Lung (tissue), 12 donors: ENCODE results near the gene DNAL4. TPM values are rescaled to one million over a fixed set of nuclear protein-coding genes. Genes with fewer than 3 reads are reported as not detected.
A peak's percentile ranks its signal among the peaks of the same experiment; 100 is the strongest.

ENCODE experiments used
- ATAC-seq: fragments of 200-7000 bp; cut with Tn5 transposase; one replicate; pipeline ENCODE4 v1.9.1; 2020; ENCODE audit warnings: moderate number of reproducible peaks; ENCODE audit not compliant: insufficient read depth, low FRiP score
- DNase-seq, 3 donors: peaks; one replicate each; pipeline ENCODE4 v3.0.0-alpha.2; 2013 to 2017
- H3K27ac ChIP-seq, 2 donors: one replicate each; pipeline ENCODE4 v1.5.1; 2013; ENCODE audit warnings: mild to moderate bottlenecking in 2 of 2, moderate library complexity in 2 of 2, control low read depth in 1 of 2, inconsistent platforms in 1 of 2, low read depth in 1 of 2, low read length in 1 of 2
- H3K27me3 ChIP-seq, 3 donors: one replicate each; pipeline ENCODE4 v1.5.1; 2013; ENCODE audit warnings: low read length in 2 of 3; ENCODE audit not compliant: control insufficient read depth in 3 of 3, insufficient read depth in 3 of 3
- H3K36me3 ChIP-seq, 4 donors: one replicate each; pipeline ENCODE4 v1.5.1; 2013; ENCODE audit warnings: low read length in 4 of 4, mild to moderate bottlenecking in 1 of 4, moderate library complexity in 1 of 4; ENCODE audit not compliant: control insufficient read depth in 4 of 4, insufficient read depth in 4 of 4
- H3K4me1 ChIP-seq, 5 donors: one replicate each; pipeline ENCODE4 v1.5.1; 2013; ENCODE audit warnings: low read length in 5 of 5, mild to moderate bottlenecking in 2 of 5, moderate library complexity in 1 of 5; ENCODE audit not compliant: control insufficient read depth in 5 of 5, insufficient read depth in 5 of 5
- H3K4me3 ChIP-seq: one replicate; pipeline ENCODE4 v1.5.1; 2013; ENCODE audit warnings: mild to moderate bottlenecking, control low read depth, moderate library complexity
- H3K9ac ChIP-seq, 2 donors: one replicate each; pipeline ENCODE4 v1.5.1; 2013; ENCODE audit warnings: low read length in 2 of 2, control low read depth in 1 of 2; ENCODE audit not compliant: insufficient read depth in 1 of 2
- H3K9me3 ChIP-seq, 4 donors: one replicate each; pipeline ENCODE4 v1.5.1; 2013; ENCODE audit warnings: low read length in 3 of 4, mild to moderate bottlenecking in 1 of 4, moderate library complexity in 1 of 4; ENCODE audit not compliant: control insufficient read depth in 4 of 4, insufficient read depth in 3 of 4
- WGBS, 2 donors: extraction: QIAGEN DNeasy Blood & Tissue Kit; methylation state at CpG; one replicate each; pipeline ENCODE4 v1.1.7; 2013; 5-methylcytosine and 5-hydroxymethylcytosine counted together
- polyA plus RNA-seq, 2 donors: library from polyadenylated mRNA; stranded (reverse); fragments of 200-250 nt; gene quantifications; one replicate each; pipeline ENCODE4 v1.2.1, GENCODE V29; 2013
- total RNA-seq, 2 donors: library from RNA; depleted of rRNA in 1 of 2; stranded (reverse); fragments of >200 nt in 1 of 2; gene quantifications; one replicate each; pipeline ENCODE4 v1.2.1, GENCODE V29; 2014 to 2021
- TF ChIP-seq, protein P1 (sequence below): IDR thresholded peaks from 2 replicates; pipeline ENCODE4 v1.5.1; 2012; ENCODE audit warnings: mild to moderate bottlenecking; ENCODE audit errors: control extremely low read depth, extremely low read depth
- donor health status: control.
- donor health status: control.
- donor health status: Bipolar disorder and iron deficiency.
- donor health status: healthy.
- donor health status: DM: yes; HTN: yes; CAD: no.

Gene DNAL4
- total and polyA plus RNA-seq, 4 donors = 22.2 to 29.0 (median 26.3) TPM

GRCh38 chr22:38761202-38762162 lies 32.5 kb downstream of the DNAL4 start:
- ATAC-seq = no peak
- DNase-seq = no peak
- WGBS, 2 donors = 70 to 81% methylated on average over 20 of the region's 20 CpGs
- H3K27ac ChIP-seq = no peak overlapping the region
- H3K27me3 ChIP-seq = no peaks in the 10 kb centered on the region
- H3K36me3 ChIP-seq = no peaks in the 10 kb centered on the region
- TF ChIP-seq, protein P1, sequence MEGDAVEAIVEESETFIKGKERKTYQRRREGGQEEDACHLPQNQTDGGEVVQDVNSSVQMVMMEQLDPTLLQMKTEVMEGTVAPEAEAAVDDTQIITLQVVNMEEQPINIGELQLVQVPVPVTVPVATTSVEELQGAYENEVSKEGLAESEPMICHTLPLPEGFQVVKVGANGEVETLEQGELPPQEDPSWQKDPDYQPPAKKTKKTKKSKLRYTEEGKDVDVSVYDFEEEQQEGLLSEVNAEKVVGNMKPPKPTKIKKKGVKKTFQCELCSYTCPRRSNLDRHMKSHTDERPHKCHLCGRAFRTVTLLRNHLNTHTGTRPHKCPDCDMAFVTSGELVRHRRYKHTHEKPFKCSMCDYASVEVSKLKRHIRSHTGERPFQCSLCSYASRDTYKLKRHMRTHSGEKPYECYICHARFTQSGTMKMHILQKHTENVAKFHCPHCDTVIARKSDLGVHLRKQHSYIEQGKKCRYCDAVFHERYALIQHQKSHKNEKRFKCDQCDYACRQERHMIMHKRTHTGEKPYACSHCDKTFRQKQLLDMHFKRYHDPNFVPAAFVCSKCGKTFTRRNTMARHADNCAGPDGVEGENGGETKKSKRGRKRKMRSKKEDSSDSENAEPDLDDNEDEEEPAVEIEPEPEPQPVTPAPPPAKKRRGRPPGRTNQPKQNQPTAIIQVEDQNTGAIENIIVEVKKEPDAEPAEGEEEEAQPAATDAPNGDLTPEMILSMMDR = no peak
- H3K9me3 ChIP-seq = no peaks in the 10 kb centered on the region
- no peak overlapping the region for H3K4me3 ChIP-seq
- peaks cover 0 to 9% (median 0%) of the 10 kb centered on the region in 5 donors for H3K4me1 ChIP-seq
- no peak overlapping the region for H3K9ac ChIP-seq

- ATAC-seq (no peak), DNase-seq (peak in 1 of 3 donors; percentile 12)
- Histone ChIP-seq H3K9me3 (no peaks in the 10 kb centered on the region), H3K4me3 (no peak overlapping the region), H3K27me3 (no peaks in the 10 kb centered on the region), H3K36me3 (no peaks in the 10 kb centered on the region), H3K4me1 (peaks cover 0 to 13% (median 0%) of the 10 kb centered on the region in 5 donors), H3K27ac (no peak overlapping the region), H3K9ac (no peak overlapping the region)
- WGBS, 2 donors = 85 to 95% methylated on average over 12 of the region's 12 CpGs
- TF ChIP-seq, protein P1 = no peak
Observed at GRCh38 chr22:38760477-38761201, 33.3 kb downstream of the DNAL4 start.

DNA sequence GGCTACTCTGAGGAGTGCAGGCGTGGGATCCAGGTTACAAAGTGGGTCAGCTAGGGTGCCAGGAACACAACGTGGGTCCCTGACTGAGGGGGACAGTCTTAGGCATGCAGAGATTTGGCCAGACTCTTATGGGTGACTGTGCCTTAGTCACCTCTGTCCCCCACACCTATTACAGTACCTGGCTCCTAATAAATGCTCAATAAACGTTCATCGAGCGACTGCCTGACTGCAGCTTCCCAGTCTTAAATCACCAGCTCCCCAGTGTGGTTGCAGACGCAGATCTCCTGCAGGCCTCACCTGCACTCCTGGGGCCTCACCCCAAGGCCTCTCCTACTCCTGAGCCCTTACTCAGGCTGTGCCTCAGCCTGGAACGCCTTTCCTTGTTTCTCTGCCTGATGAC lies 34.9 kb downstream of the DNAL4 start:
- TF ChIP-seq, protein P1 = no peak
- no peak overlapping the region for H3K27ac ChIP-seq
- H3K4me1 ChIP-seq = peaks cover 0 to 20% (median 3%) of the 10 kb centered on the region in 5 donors
- H3K9me3 ChIP-seq = no peaks in the 10 kb centered on the region
- H3K36me3 ChIP-seq = no peaks in the 10 kb centered on the region
- H3K9ac ChIP-seq = no peak overlapping the region
- H3K27me3 ChIP-seq = no peaks in the 10 kb centered on the region
- ATAC-seq (no peak), DNase-seq (no peak)
- no peak overlapping the region for H3K4me3 ChIP-seq
- WGBS, 2 donors = 89 to 93% methylated on average over 7 of the region's 7 CpGs
